Measurements from ENCODE around the gene GSG1L.

GRCh38 chr16:27860091-27860490 is 203.4 kb downstream of the GSG1L start:
- no peak for TF ChIP-seq ZNF384 (IDR thresholded peaks at IDR 0.05)
- no peak for TF ChIP-seq SUZ12 (IDR thresholded peaks at IDR 0.05)
- no peak for TF ChIP-seq SP1 (IDR thresholded peaks at IDR 0.05)
- no peak for TF ChIP-seq FOXM1 (IDR thresholded peaks at IDR 0.05; ENCODE audit: borderline replicate concordance)
- no peak for TF ChIP-seq FOXA1 (IDR thresholded peaks at IDR 0.05)
